ENCODE measurements around the gene SH3BP5L. TPM values are rescaled to one million over a fixed set of nuclear protein-coding genes. Genes with fewer than 3 reads are reported as not detected.

The SH3BP5L gene
- total and polyA plus RNA-seq, 2 donors (not counting 1 experiment from before 2014, with no cell fraction given), result 19.2 to 36.5 TPM

DNA sequence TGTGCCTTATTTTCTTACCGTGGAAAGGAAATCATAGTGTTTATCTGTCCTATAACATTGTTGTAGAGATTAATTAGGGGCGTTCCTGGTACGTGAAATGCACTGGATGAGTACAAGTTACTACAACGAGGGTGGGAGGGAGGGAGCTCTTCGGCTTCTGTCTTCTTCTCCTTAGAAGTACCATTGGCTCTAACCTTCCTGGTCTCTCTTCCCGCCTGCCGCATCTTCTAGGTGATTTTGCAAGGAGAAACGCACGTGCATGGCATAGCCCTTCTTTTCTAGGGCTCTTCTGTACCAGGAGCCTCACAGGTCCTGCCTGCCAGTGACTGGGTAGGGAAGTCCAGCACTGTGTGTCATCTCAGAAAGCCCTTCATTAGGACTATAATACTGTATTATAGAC is 16.8 kb downstream of the SH3BP5L start:
- WGBS (ENCODE audit: insufficient coverage), result 96% methylated on average over 4 of the region's 9 CpGs
- no peak overlapping the region for H3K27ac ChIP-seq (ENCODE audit: low read length in 2 of 2)
- Mint-ChIP-seq H3K4me1 (peaks cover 42% of the 10 kb centered on the region), H3K27me3 (no peaks in the 10 kb centered on the region), H3K4me3 (no peak overlapping the region), H3K9me3 (ENCODE audit: insufficient read depth) (no peaks in the 10 kb centered on the region), H3K27ac (no peak overlapping the region)
- ATAC-seq (ENCODE audit: low read depth) (no peak), DNase-seq (no peak)
- ChIA-PET CTCF (interaction anchor here (1.9 to 7.6 kb wide), 4 partner anchors 16 to 190 kb away, joined by 7 to 315 read pairs (median 174); partner anchors contain the start of gene OR14I1), POLR2A (no interaction called here)
- peaks cover 0 to 24% (median 6%) of the 10 kb centered on the region in 3 donors for H3K9me3 ChIP-seq (ENCODE audit: control extremely low read depth in 1 of 3, control insufficient read depth in 2 of 3, insufficient read depth in 1 of 3, low read length in 2 of 3)
- H3K9ac ChIP-seq (ENCODE audit: low read length), result no peak overlapping the region
- H3K4me1 ChIP-seq (ENCODE audit: control insufficient read depth in 2 of 2, insufficient read depth in 2 of 2, low read length in 2 of 2), result peaks cover 40 to 46% of the 10 kb centered on the region in 2 donors
- no peak overlapping the region for H3K4me2 ChIP-seq (replicated peaks; ENCODE audit: low read depth, low read length, poor library complexity, severe bottlenecking)
- intact Hi-C loops (cut with micrococcal nuclease), result no loop called here
- no peak overlapping the region for H3K4me3 ChIP-seq (ENCODE audit: control extremely low read depth in 1 of 5, extremely low read depth in 1 of 5, insufficient read depth in 1 of 5, low read depth in 2 of 5, low read length in 4 of 5)
- no peak overlapping the region for H2AFZ ChIP-seq (ENCODE audit: insufficient read depth, low read depth, low read length, poor library complexity, severe bottlenecking)
- H3K27me3 ChIP-seq (replicated peaks in 1 of 4; ENCODE audit: control extremely low read depth in 1 of 4, control insufficient read depth in 3 of 4, insufficient read depth in 4 of 4, low read length in 3 of 4), result no peaks in the 10 kb centered on the region
- H3K36me3 ChIP-seq (replicated peaks in 1 of 2; ENCODE audit: control extremely low read depth in 1 of 2, control insufficient read depth in 1 of 2, extremely low read depth in 1 of 2, insufficient read depth in 2 of 2, low read length in 1 of 2), result peaks cover 2 to 28% of the 10 kb centered on the region in 2 experiments
- no peaks in the 10 kb centered on the region for H4K20me1 ChIP-seq (ENCODE audit: control insufficient read depth, insufficient read depth, low read length, poor library complexity, severe bottlenecking)
- no peak for TF ChIP-seq EZH2 (IDR thresholded peaks at IDR 0.05; ENCODE audit: borderline replicate concordance, insufficient read depth, low read depth, low read length, poor library complexity, severe bottlenecking)
- TF ChIP-seq, protein P1, sequence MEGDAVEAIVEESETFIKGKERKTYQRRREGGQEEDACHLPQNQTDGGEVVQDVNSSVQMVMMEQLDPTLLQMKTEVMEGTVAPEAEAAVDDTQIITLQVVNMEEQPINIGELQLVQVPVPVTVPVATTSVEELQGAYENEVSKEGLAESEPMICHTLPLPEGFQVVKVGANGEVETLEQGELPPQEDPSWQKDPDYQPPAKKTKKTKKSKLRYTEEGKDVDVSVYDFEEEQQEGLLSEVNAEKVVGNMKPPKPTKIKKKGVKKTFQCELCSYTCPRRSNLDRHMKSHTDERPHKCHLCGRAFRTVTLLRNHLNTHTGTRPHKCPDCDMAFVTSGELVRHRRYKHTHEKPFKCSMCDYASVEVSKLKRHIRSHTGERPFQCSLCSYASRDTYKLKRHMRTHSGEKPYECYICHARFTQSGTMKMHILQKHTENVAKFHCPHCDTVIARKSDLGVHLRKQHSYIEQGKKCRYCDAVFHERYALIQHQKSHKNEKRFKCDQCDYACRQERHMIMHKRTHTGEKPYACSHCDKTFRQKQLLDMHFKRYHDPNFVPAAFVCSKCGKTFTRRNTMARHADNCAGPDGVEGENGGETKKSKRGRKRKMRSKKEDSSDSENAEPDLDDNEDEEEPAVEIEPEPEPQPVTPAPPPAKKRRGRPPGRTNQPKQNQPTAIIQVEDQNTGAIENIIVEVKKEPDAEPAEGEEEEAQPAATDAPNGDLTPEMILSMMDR (IDR thresholded peaks at IDR 0.05), result no peak
- H3K79me2 ChIP-seq (ENCODE audit: control insufficient read depth, insufficient read depth, low read length), result peaks cover 2% of the 10 kb centered on the region

DNA sequence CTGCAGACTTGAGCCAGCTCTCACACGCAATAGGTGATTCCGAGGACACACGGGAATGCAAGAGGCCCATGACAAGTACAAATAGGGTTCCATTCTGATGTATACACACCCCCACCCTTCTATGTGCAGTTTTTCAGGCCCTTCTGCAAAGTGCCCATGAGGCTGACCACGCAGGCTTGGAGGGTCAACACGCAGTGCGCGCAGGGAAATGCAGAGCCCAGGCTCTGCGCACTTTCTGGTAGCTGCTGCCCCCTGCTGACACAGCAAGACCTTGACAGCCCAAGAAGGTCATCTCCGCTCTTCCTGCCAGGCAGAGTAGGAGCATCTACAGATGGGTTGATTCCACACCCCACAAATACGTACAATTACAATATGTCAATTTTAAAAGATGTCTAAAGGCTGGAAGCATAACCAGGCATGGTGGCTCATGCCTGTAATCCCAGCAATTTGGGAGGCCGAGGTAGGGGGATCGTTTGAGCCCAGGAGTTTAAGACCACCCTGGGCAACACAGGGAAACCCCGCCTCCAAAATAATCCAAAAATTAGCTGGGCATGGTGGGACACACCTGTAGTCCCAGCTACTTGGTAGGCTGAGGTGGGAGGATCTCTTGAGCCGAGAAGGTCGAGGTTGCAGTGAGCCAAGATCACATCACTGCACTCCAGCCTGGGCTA is 18.5 kb downstream of the SH3BP5L start:
- peak overlapping the region; percentile 57 for H3K4me3 Mint-ChIP-seq
- TF ChIP-seq, protein P1 (IDR thresholded peaks at IDR 0.05), result peak; percentile 92
- no peak for TF ChIP-seq EZH2 (IDR thresholded peaks at IDR 0.05; ENCODE audit: borderline replicate concordance, insufficient read depth, low read depth, low read length, poor library complexity, severe bottlenecking)
- Histone ChIP-seq H3K9me3 (ENCODE audit: control extremely low read depth in 1 of 3, control insufficient read depth in 2 of 3, insufficient read depth in 1 of 3, low read length in 2 of 3) (peaks cover 1 to 40% (median 15%) of the 10 kb centered on the region in 3 donors), H3K4me1 (ENCODE audit: control insufficient read depth in 2 of 2, insufficient read depth in 2 of 2, low read length in 2 of 2) (peaks cover 47 to 54% of the 10 kb centered on the region in 2 donors), H3K27ac (ENCODE audit: low read length in 2 of 2) (no peak overlapping the region), H3K4me2 (replicated peaks; ENCODE audit: low read depth, low read length, poor library complexity, severe bottlenecking) (peak overlapping the region; percentile 78), H4K20me1 (ENCODE audit: control insufficient read depth, insufficient read depth, low read length, poor library complexity, severe bottlenecking) (no peaks in the 10 kb centered on the region), H3K79me2 (ENCODE audit: control insufficient read depth, insufficient read depth, low read length) (peaks cover 11% of the 10 kb centered on the region), H3K9ac (ENCODE audit: low read length) (no peak overlapping the region), H3K27me3 (replicated peaks in 1 of 4; ENCODE audit: control extremely low read depth in 1 of 4, control insufficient read depth in 3 of 4, insufficient read depth in 4 of 4, low read length in 3 of 4) (no peaks in the 10 kb centered on the region), H3K4me3 (ENCODE audit: control extremely low read depth in 1 of 5, extremely low read depth in 1 of 5, insufficient read depth in 1 of 5, low read depth in 2 of 5, low read length in 4 of 5) (no peak overlapping the region), H3K36me3 (replicated peaks in 1 of 2; ENCODE audit: control extremely low read depth in 1 of 2, control insufficient read depth in 1 of 2, extremely low read depth in 1 of 2, insufficient read depth in 2 of 2, low read length in 1 of 2) (peaks cover 0 to 11% of the 10 kb centered on the region in 2 experiments), H2AFZ (ENCODE audit: insufficient read depth, low read depth, low read length, poor library complexity, severe bottlenecking) (no peak overlapping the region)
- peaks cover 46% of the 10 kb centered on the region for H3K4me1 Mint-ChIP-seq
- H3K9me3 Mint-ChIP-seq (ENCODE audit: insufficient read depth), result peaks cover 4% of the 10 kb centered on the region
- H3K27ac Mint-ChIP-seq, result peak overlapping the region; percentile 99
- ChIA-PET CTCF (interaction anchor here (0.7 to 7.6 kb wide), 17 partner anchors 12 to 564 kb away, joined by 3 to 315 read pairs (median 11); partner anchors contain the start of genes OR14I1, SH3BP5L and ZNF672), POLR2A (interaction anchor here (1.2 kb wide), 1 partner anchor 184 kb away, joined by 5 read pairs; no protein-coding TSS in a partner anchor)
- intact Hi-C loops (cut with micrococcal nuclease), result loop anchor here (1.0 kb wide), 3 partner anchors 104 to 403 kb away; no protein-coding TSS in a partner anchor
- WGBS (ENCODE audit: insufficient coverage), result 53% methylated on average over 11 of the region's 15 CpGs
- no peaks in the 10 kb centered on the region for H3K27me3 Mint-ChIP-seq
- peak; percentile 56 for ATAC-seq (ENCODE audit: low read depth)
- peak; percentile 77 for DNase-seq

Data from B cell (primary cell).